ENCODE results near the gene ZKSCAN8. TPM values are rescaled to one million over a fixed set of nuclear protein-coding genes. Genes with fewer than 3 reads are reported as not detected.
A peak's percentile ranks its signal among the peaks of the same experiment; 100 is the strongest.
"Not testable (repeated sequence)": the region's sequence is repeated elsewhere in the genome, so short reads cannot be mapped to it uniquely, and the experiment has no call there.

The ZKSCAN8 gene
- total RNA-seq, 1 experiment from 2014 or later, result 27.5 TPM

GRCh38 chr6:28117386-28118050 lies 24.2 kb upstream of the ZKSCAN8 start:
- H3K4me3 Mint-ChIP-seq (ENCODE audit: low read depth, unreplicated experiment), result no peak overlapping the region
- H3K4me1 Mint-ChIP-seq (ENCODE audit: low read depth, unreplicated experiment), result no peaks in the 10 kb centered on the region
- no peaks in the 10 kb centered on the region for H3K27me3 Mint-ChIP-seq (ENCODE audit: unreplicated experiment)
- intact Hi-C loops (cut with micrococcal nuclease; ENCODE audit: unreplicated experiment), result no loop called here
- no peak for DNase-seq
- no peaks in the 10 kb centered on the region for H3K36me3 Mint-ChIP-seq (ENCODE audit: insufficient read depth, unreplicated experiment)
- H3K27ac Mint-ChIP-seq (ENCODE audit: unreplicated experiment), result no peak overlapping the region
- CTCF ChIA-PET, result no interaction called here
- TF ChIP-seq CTCF (IDR thresholded peaks at IDR 0.05; ENCODE audit: unreplicated experiment), result no peak
- H3K9me3 Mint-ChIP-seq (ENCODE audit: low read depth, unreplicated experiment), result no peaks in the 10 kb centered on the region
- no TSS peak for BruUV-seq (replicated peaks)

- Mint-ChIP-seq H3K4me3 (ENCODE audit: low read depth, unreplicated experiment) (no peak overlapping the region), H3K27ac (ENCODE audit: unreplicated experiment) (no peak overlapping the region), H3K36me3 (ENCODE audit: insufficient read depth, unreplicated experiment) (no peaks in the 10 kb centered on the region), H3K4me1 (ENCODE audit: low read depth, unreplicated experiment) (peaks cover 4% of the 10 kb centered on the region), H3K27me3 (ENCODE audit: unreplicated experiment) (no peaks in the 10 kb centered on the region), H3K9me3 (ENCODE audit: low read depth, unreplicated experiment) (no peaks in the 10 kb centered on the region)
- TF ChIP-seq CTCF (IDR thresholded peaks at IDR 0.05; ENCODE audit: unreplicated experiment), result no peak
- intact Hi-C loops (cut with micrococcal nuclease; ENCODE audit: unreplicated experiment), result no loop called here
- DNase-seq, result no peak
- CTCF ChIA-PET, result no interaction called here
- BruUV-seq (replicated peaks), result no TSS peak
Measured at GRCh38 chr6:28118217-28118616, 23.5 kb upstream of the ZKSCAN8 start.

GRCh38 chr6:28121876-28122275 lies 19.8 kb upstream of the ZKSCAN8 start:
- BruUV-seq (replicated peaks), result TSS peak; percentile 10
- Mint-ChIP-seq H3K4me3 (ENCODE audit: low read depth, unreplicated experiment) (no peak overlapping the region), H3K9me3 (ENCODE audit: low read depth, unreplicated experiment) (no peaks in the 10 kb centered on the region), H3K36me3 (ENCODE audit: insufficient read depth, unreplicated experiment) (peaks cover 19% of the 10 kb centered on the region), H3K27me3 (ENCODE audit: unreplicated experiment) (no peaks in the 10 kb centered on the region), H3K27ac (ENCODE audit: unreplicated experiment) (no peak overlapping the region), H3K4me1 (ENCODE audit: low read depth, unreplicated experiment) (peaks cover 22% of the 10 kb centered on the region)
- TF ChIP-seq CTCF (IDR thresholded peaks at IDR 0.05; ENCODE audit: unreplicated experiment), result no peak
- intact Hi-C loops (cut with micrococcal nuclease; ENCODE audit: unreplicated experiment), result loop anchor here (10.0 kb wide), 1 partner anchor 463 kb away; a partner anchor contains a TSS
- CTCF ChIA-PET, result no interaction called here
- no peak for DNase-seq

- intact Hi-C loops (cut with micrococcal nuclease; ENCODE audit: unreplicated experiment), result loop anchor here (10.0 kb wide), 1 partner anchor 463 kb away; a partner anchor contains a TSS
- H3K27ac Mint-ChIP-seq (ENCODE audit: unreplicated experiment); H3K27me3 Mint-ChIP-seq (ENCODE audit: unreplicated experiment); CTCF ChIA-PET; H3K4me3 Mint-ChIP-seq (ENCODE audit: low read depth, unreplicated experiment); DNase-seq; BruUV-seq (replicated peaks); H3K9me3 Mint-ChIP-seq (ENCODE audit: low read depth, unreplicated experiment): not testable (repeated sequence)
- H3K4me1 Mint-ChIP-seq (ENCODE audit: low read depth, unreplicated experiment), result peaks cover 22% of the 10 kb centered on the region
- H3K36me3 Mint-ChIP-seq (ENCODE audit: insufficient read depth, unreplicated experiment), result peaks cover 19% of the 10 kb centered on the region
Measured at GRCh38 chr6:28122283-28122682, 19.4 kb upstream of the ZKSCAN8 start.

GRCh38 chr6:28124350-28124970 lies 17.2 kb upstream of the ZKSCAN8 start, which contains the start of gene ZSCAN16:
TSS of gene ZSCAN16 (plus strand) at chr6:28124609. CDS start at chr6:28125444, 835 bp downstream.
- Mint-ChIP-seq H3K36me3 (ENCODE audit: insufficient read depth, unreplicated experiment) (peaks cover 19% of the 10 kb centered on the region), H3K27ac (ENCODE audit: unreplicated experiment) (peak within 1 kb of the TSS; percentile 48), H3K4me3 (ENCODE audit: low read depth, unreplicated experiment) (peak within 1 kb of the TSS; percentile 85), H3K4me1 (ENCODE audit: low read depth, unreplicated experiment) (peaks cover 22% of the 10 kb centered on the region), H3K27me3 (ENCODE audit: unreplicated experiment) (no peaks in the 10 kb centered on the region), H3K9me3 (ENCODE audit: low read depth, unreplicated experiment) (no peaks in the 10 kb centered on the region)
- BruUV-seq (replicated peaks), result no TSS peak
- TF ChIP-seq CTCF (IDR thresholded peaks at IDR 0.05; ENCODE audit: unreplicated experiment), result no peak
- CTCF ChIA-PET, result interaction anchor here (1.1 to 3.0 kb wide), 3 partner anchors 17 to 232 kb away, joined by 4 to 13 read pairs (median 6); partner anchors contain the start of gene ZKSCAN8
- intact Hi-C loops (cut with micrococcal nuclease; ENCODE audit: unreplicated experiment), result loop anchor here (1.0 to 10.0 kb wide), 3 partner anchors 17 to 460 kb away; partner anchors contain the start of gene ZKSCAN8
- peak; percentile 91 for DNase-seq
